Choroid plexus epithelial cell (primary cell): ENCODE data around the gene FREM2.

Experiments used
- DNase-seq: peaks from one replicate; pipeline ENCODE4 v3.0.0-alpha.2; 2010; ENCODE audit warnings: low read depth
- H3K4me3 ChIP-seq: 2 replicates; pipeline ENCODE4 v1.5.1; 2011; ENCODE audit warnings: low read depth, mild to moderate bottlenecking, control low read depth, low read length, moderate library complexity
- CTCF ChIP-seq: conservative IDR thresholded peaks from 2 replicates; pipeline ENCODE4 v1.5.1; 2011; ENCODE audit warnings: low read depth, mild to moderate bottlenecking, control low read depth, inconsistent platforms, low read length, moderate library complexity

The FREM2 gene

GRCh38 chr13:38697628-38698333, 10.9 kb downstream of the FREM2 start:
- no peak for TF ChIP-seq CTCF
- DNase-seq = peak; percentile 17
- no peak overlapping the region for H3K4me3 ChIP-seq

GRCh38 chr13:38700051-38700450, 13.2 kb downstream of the FREM2 start:
- H3K4me3 ChIP-seq = no peak overlapping the region
- no peak for TF ChIP-seq CTCF
- no peak for DNase-seq

- H3K4me3 ChIP-seq = no peak overlapping the region
- TF ChIP-seq CTCF = no peak
These were observed 15.8 kb downstream of the FREM2 start for GRCh38 chr13:38702669-38703068.

DNA sequence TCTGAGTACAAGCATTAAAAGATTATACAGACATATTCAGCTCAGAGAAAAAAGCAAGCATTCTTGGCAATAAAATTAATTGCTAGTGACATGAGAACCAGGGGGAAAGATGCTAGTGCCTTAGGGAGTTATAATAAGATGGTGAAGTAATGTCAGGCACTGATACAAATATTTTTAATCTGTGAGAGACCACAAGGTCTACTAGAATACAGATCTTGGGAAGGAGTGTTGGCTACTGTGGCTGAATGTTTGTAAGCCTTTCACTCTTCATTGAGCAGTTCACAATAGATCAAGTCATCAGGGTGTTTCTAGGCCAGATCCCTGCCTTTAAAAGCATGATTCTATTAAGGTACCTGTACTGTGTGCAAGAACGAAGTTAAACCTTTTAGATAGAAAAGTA, 16.4 kb downstream of the FREM2 start:
- no peak for DNase-seq
- TF ChIP-seq CTCF = no peak
- H3K4me3 ChIP-seq = no peak overlapping the region

More at GRCh38 chr13:38702669-38703068, 15.8 kb downstream of the FREM2 start:
- DNase-seq = no peak

DNA sequence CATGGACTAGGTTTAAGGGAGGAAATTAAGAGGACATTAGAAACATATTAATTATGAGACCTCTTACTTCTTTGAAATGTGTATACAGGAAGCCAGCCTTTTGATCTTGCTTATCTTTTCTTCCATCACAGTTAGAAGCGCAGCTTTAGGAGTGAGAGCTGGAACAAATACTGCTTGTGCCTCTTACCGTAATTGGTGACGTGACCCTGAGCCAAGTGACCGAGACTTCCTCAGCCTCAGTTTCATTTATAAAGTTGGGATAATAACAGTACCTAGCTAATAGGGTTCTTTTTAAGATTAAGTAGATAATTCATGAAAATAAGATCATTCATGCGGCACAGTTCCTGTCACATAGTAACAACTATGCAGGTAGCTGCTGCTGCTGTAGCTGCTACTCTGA, 18.5 kb downstream of the FREM2 start:
- no peak for TF ChIP-seq CTCF
- H3K4me3 ChIP-seq = no peak overlapping the region
- DNase-seq = no peak

DNA sequence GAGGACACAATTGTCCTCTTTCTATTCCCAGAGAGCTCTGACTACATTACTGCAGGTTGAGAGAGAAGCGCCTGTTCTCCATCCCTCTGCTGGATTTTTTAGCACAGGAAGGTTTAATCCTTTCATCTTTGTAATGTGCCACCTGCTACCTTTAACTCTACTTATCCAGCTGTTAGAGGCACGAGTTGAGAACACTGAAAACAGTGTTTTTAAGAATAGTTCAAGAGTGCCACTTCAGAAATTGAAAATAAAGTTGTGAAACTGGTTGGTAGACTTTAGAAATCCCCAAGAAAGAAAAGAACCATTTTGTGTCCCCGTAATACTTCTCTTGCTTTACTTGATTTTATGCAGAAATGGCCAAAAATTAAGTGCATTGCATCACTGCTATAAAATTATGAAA, 20.6 kb downstream of the FREM2 start:
- no peak for TF ChIP-seq CTCF
- no peak overlapping the region for H3K4me3 ChIP-seq
- no peak for DNase-seq

GRCh38 chr13:38713046-38713445, 26.2 kb downstream of the FREM2 start:
- no peak overlapping the region for H3K4me3 ChIP-seq
- DNase-seq = no peak
- no peak for TF ChIP-seq CTCF
